SU-DHL-6 (cell line): ENCODE data around the gene CNKSR1.

Source experiments
- CTCF ChIP-seq: fragments of 200-600 bp; sonication (generic); IDR thresholded peaks from one replicate; pipeline ENCODE4 v1.5.1; 2017; ENCODE audit warnings: antibody characterized with exemption, mild to moderate bottlenecking, low read length, moderate library complexity; ENCODE audit not compliant: insufficient read depth, poor library complexity, severe bottlenecking
- EZH2phosphoT487 ChIP-seq: fragments of 200-600 bp; sonication (generic), shearing (Covaris generic); conservative IDR thresholded peaks from 2 replicates; pipeline ENCODE4 v1.6.1; 2018; ENCODE audit warnings: mild to moderate bottlenecking, antibody characterized with exemption, low read length, moderate library complexity, mixed read lengths

- TF ChIP-seq CTCF = no peak
- no peak for TF ChIP-seq EZH2phosphoT487
Measured at GRCh38 chr1:26189751-26190275, 12.5 kb downstream of the CNKSR1 start.
